Subcutaneous adipose tissue (tissue), 4 donors: Measurements from ENCODE around the gene COPS4. TPM values are rescaled to one million over a fixed set of nuclear protein-coding genes. Genes with fewer than 3 reads are reported as not detected.

Experiments
- total RNA-seq, 4 donors: library from RNA; depleted of rRNA; stranded (reverse); fragments of >200 nt; gene quantifications; one replicate each; pipeline ENCODE4 v1.1.0, GENCODE V29; 2016
- TF ChIP-seq, protein P1 (sequence below): fragments of 450-650 bp; IDR thresholded peaks from one replicate; pipeline ENCODE4 v1.5.1; 2016; ENCODE audit warnings: low read depth, mild to moderate bottlenecking, control low read depth, antibody characterized with exemption, moderate library complexity

Gene COPS4
- total RNA-seq, result 10 to 100 TPM; 34.3 to 71.3 (median 60.1) TPM

DNA sequence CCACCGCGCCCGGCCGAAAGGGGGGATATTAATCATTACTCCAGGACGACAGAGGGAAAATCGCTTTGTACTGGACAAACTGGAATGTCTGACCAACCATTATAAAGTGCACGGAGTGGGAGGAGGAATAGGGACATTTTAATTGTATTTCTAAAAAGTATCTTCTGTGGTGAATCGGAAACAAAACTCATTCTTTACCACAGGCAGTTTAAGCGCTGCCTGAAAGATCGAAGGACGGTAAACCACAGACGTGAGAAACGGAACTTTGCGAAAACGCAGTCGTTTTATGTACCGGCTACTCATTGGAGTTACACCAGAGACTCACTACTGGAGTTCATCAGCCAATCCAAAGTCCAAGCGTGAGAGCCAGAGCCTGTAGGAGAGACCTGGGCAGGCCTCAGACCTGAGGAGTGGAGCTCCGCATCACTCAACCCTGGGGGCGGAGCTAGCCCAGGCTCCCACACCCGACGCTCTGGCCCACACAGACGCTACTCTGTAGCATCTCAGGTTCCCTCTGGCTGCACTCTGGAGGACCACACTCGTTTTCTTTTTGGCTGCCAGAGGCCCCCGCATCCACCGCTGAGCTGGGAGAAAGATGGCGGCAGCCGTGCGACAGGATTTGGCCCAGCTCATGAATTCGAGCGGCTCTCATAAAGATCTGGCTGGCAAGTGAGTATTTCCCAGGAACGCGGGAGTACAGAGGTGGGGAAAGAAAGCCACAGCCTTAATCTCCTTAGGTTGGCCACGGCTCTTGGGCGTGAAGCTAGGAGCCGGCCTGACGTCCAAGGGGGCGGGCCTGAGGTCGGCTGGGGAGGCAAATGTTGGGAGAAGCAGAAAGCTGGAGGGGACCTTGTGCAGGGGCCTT lies at the start of gene COPS4:
Gene COPS4, plus strand, starts transcription at position 554 of the 865 bp plus-strand sequence. Its CDS starts 42 bp downstream, at position 596.
- TF ChIP-seq, protein P1, sequence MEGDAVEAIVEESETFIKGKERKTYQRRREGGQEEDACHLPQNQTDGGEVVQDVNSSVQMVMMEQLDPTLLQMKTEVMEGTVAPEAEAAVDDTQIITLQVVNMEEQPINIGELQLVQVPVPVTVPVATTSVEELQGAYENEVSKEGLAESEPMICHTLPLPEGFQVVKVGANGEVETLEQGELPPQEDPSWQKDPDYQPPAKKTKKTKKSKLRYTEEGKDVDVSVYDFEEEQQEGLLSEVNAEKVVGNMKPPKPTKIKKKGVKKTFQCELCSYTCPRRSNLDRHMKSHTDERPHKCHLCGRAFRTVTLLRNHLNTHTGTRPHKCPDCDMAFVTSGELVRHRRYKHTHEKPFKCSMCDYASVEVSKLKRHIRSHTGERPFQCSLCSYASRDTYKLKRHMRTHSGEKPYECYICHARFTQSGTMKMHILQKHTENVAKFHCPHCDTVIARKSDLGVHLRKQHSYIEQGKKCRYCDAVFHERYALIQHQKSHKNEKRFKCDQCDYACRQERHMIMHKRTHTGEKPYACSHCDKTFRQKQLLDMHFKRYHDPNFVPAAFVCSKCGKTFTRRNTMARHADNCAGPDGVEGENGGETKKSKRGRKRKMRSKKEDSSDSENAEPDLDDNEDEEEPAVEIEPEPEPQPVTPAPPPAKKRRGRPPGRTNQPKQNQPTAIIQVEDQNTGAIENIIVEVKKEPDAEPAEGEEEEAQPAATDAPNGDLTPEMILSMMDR, result no peak

DNA sequence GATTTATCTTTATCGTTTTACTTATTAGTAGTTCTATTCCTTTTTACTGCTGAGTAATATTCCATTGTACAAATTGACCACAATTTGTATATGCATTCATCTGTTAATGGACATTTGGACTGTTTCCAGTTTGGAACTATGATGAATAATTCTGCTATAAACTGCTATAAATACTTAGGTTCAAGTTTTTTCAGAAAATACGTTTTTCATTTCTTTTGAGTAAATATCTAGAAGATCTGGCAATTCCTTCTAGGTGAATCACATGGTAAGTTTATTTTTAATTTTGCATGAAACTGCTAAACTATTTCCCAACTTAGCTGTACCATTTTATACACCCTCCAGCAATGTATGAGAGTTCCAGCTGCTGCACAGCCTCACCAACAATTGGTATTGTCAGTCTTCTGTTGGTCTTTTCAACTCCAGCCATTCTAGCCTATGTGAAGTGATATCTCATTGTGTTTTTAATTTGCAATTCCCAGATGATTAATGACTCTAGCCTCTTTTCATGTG lies 46.6 kb upstream of the COPS4 start:
- TF ChIP-seq, protein P1, result no peak

DNA sequence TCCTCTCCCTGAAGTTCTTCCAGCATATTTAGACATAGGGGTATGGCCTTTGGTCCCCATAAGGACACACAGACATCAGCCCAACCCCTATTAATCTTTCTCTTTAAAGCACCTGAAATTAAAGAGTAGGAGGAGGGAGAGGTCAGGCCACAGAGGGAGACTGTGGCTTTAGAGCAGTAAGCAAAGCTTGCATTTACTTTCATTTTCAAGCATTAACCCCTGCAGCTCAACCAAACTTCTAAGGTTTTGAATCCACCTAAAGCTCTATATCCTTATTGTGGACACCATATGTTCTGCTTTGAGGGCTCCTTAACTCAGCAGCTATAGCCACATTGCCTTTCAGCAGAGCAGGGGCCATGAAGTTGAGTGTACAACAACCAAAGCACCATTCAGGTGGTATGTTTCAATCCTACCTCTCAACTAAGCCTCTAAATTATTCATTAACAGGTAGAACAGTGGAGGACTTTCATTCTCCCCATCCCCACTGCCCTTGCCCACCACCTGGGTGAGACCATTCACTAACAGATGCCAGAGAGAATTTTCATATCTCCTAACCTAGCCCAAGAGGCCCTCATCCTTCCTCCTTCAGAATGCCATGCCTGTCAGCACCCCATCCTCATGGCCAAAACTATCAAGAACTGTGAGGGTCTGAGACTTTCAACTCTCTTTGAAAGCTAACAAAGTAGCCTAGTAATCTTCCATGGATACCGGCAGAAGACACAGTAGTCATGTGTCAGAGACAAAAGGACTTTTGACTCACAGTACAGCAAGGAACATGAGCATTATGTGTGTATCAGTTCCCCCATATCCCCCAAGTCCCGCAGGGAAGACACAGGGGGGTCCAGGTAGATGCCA lies 45.2 kb upstream of the COPS4 start:
- TF ChIP-seq, protein P1, result no peak

DNA sequence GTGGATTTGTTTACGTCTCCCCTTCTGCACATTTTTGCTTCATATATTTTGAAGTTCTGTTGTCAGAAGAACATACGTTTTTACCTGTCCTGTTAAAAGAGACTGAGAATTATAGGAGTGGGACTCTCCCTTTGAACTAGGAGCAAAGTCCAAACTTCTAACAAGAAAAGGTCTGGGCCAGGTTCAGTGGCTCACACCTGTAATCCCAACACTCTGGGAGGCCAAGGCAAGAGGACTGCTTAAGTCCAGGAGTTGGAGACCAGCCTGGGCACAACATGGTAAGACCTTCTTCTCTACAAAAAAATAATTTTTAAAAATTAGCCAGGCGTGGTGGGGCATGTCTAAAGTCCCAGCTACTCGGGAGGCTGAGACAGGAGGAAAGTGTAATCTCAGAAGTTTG lies 40.1 kb upstream of the COPS4 start:
- TF ChIP-seq, protein P1, result no peak

DNA sequence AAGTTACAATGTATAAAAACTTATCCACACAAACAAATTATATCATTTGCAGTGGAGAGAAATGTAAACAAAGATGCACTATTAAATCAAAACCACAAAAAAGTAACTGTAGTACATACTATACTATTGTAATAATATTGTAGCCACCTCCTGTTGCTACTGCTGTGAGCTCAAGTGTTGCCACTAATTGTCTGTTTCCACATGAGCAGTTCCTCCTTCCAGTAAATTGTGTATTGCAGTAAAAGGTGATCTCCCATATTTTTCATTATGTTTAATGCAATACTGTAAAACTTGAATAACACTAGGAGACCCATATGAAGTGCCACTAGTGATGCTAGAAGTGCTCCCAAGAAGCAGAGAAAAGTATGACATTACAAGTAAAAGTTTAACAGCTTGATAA lies 36.1 kb upstream of the COPS4 start:
- TF ChIP-seq, protein P1, result no peak

DNA sequence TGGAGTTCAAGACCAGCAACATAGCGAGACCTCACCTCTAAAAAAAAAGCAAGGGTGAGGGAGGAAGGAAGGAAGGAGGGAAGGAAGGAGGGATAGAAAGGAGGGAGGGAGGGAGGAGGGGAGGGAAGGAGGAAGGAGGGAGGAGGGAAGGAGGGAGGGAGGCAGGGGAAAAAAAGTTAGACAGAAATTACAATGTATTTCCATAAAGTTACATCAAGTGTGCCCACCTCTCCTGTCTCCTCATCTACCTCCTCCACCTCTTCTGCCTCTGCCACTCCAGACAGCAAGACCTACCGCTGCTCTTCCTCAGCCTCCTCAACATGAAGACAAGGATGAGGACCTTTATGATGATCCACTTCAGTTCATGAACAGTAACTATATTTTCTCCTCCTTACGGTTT lies 32.7 kb upstream of the COPS4 start:
- TF ChIP-seq, protein P1, result no peak

DNA sequence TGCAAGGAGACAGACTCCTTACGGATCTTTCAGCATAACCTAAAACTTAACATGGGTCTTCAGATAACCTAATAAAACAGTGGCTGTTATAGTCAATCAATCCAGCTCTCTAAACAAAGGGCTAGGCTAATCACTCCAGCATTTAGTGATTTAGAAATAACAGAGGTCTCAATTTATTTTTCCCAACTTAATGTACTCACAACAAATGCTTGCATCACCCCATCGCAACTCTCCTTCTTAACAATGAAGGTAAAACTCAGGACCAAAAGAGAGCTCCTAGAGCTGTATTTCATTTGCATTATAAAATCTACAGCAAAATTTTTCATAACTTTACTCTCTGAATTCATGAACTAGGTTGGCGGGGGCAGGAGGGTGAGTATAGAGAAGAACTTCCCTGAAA lies 25.5 kb upstream of the COPS4 start:
- TF ChIP-seq, protein P1, result no peak
